HCT116 (cell line): ENCODE measurements around the gene BNC2. TPM values are rescaled to one million over a fixed set of nuclear protein-coding genes. Genes with fewer than 3 reads are reported as not detected.

ENCODE experiments used
- ATAC-seq: fragments of 200-7000 bp; cut with Tn5 transposase; 2 replicates; pipeline ENCODE4 v1.9.1; 2020; ENCODE audit warnings: mild to moderate bottlenecking, moderate library complexity
- BruUV-seq: library from RNA; stranded (reverse); fragments of 400-500 nt; replicated peaks from 2 replicates; lab custom pipeline; 2021; lab: Mats Ljungman, UMichigan
- CTCF ChIA-PET: fragments of 300-600 bp; sonication (Branson Sonifier 250); formaldehyde crosslinking; loops from one replicate; lab custom pipeline; 2021; ENCODE audit warnings: antibody characterized with exemption; lab: Charles Lee
- POLR2A ChIA-PET: fragments of 300-600, 350-600 bp; sonication (Branson Sonifier 250); formaldehyde crosslinking; loops from one replicate; lab custom pipeline; 2021; ENCODE audit warnings: antibody characterized with exemption; lab: Charles Lee
- RAD21 ChIA-PET, 2 experiments: fragments of 300-600 bp; sonication (Branson Sonifier 250); formaldehyde crosslinking; loops; one replicate each; lab custom pipeline; 2023; ENCODE audit warnings: low total read pairs in 2 of 2; ENCODE audit not compliant: uncharacterized antibody in 2 of 2, unreplicated experiment in 2 of 2, low non-redundant PET in 1 of 2; lab: Charles Lee
- DNase-seq: peaks from one replicate; pipeline ENCODE4 v3.0.0-alpha.2; 2010; ENCODE audit warnings: low read depth, low spot score
- H2AFZ ChIP-seq: fragments of 200-600 bp; shearing (Covaris generic), sonication (generic); 2 replicates; pipeline ENCODE4 v1.6.1; 2017; ENCODE audit warnings: low read depth, mixed run types, mixed read lengths, antibody characterized with exemption, low read length; ENCODE audit not compliant: poor library complexity, severe bottlenecking
- H3K27ac ChIP-seq: 2 replicates; pipeline ENCODE4 v1.5.1; 2012; ENCODE audit warnings: low read depth, low read length
- H3K27me3 ChIP-seq: fragments of 200-600 bp; sonication (generic); 2 replicates; pipeline ENCODE4 v1.6.1; 2016; ENCODE audit warnings: mixed run types, low read length, mixed read lengths; ENCODE audit not compliant: insufficient read depth
- H3K36me3 ChIP-seq, 2 experiments: fragments of 200-500 bp in 1 of 2; fragments of 200-600 bp in 1 of 2; sonication (Bioruptor generic) in 1 of 2; sonication (generic) in 1 of 2; 2 replicates each; pipeline versions ENCODE4 v1.5.1 to v1.6.1; 2014 to 2016; ENCODE audit warnings: low read length in 2 of 2, inconsistent platforms in 1 of 2, mixed read lengths in 1 of 2, mixed run types in 1 of 2; ENCODE audit not compliant: insufficient read depth in 2 of 2, control insufficient read depth in 1 of 2
- H3K4me1 ChIP-seq, 2 experiments: fragments of 200-600 bp in 1 of 2; sonication (generic) in 1 of 2; 2 replicates each; pipeline versions ENCODE4 v1.5.1 to v1.6.1; 2012 to 2017; ENCODE audit warnings: low read length in 2 of 2, inconsistent platforms in 1 of 2, mild to moderate bottlenecking in 1 of 2, mixed read lengths in 1 of 2, mixed run types in 1 of 2, moderate library complexity in 1 of 2; ENCODE audit not compliant: insufficient read depth in 2 of 2, control insufficient read depth in 1 of 2
- H3K4me2 ChIP-seq: fragments of 200-600 bp; sonication (generic); 2 replicates; pipeline ENCODE4 v1.6.1; 2017; ENCODE audit warnings: mixed run types, low read length, mixed read lengths
- H3K4me3 ChIP-seq, 2 experiments: fragments of 200-600 bp in 1 of 2; sonication (generic) in 1 of 2; replicated peaks in 1 of 2; 2 replicates each; pipeline ENCODE4 v1.5.1; 2011 to 2016; ENCODE audit warnings: low read length in 2 of 2, control low read depth in 1 of 2, low read depth in 1 of 2, mild to moderate bottlenecking in 1 of 2, mixed read lengths in 1 of 2, mixed run types in 1 of 2
- H3K79me2 ChIP-seq: fragments of 200-600 bp; sonication (generic); 2 replicates; pipeline ENCODE4 v1.6.1; 2017; ENCODE audit warnings: mild to moderate bottlenecking, mixed run types, low read length, moderate library complexity, mixed read lengths; ENCODE audit not compliant: insufficient read depth
- H3K9ac ChIP-seq: fragments of 200-600 bp; sonication (generic); 2 replicates; pipeline ENCODE4 v1.6.1; 2016; ENCODE audit warnings: low read length, mixed read lengths
- H3K9me2 ChIP-seq: fragments of 200-600 bp; sonication (generic), shearing (Covaris generic); 2 replicates; pipeline ENCODE4 v1.6.1; 2017; ENCODE audit warnings: mixed run types, mild to moderate bottlenecking, moderate library complexity; ENCODE audit not compliant: insufficient read depth
- H3K9me3 ChIP-seq, 2 experiments: fragments of 200-500 bp in 1 of 2; fragments of 200-600 bp in 1 of 2; sonication (Bioruptor generic) in 1 of 2; sonication (generic) in 1 of 2; 2 replicates each; pipeline ENCODE4 v1.6.1; 2014 to 2017; ENCODE audit warnings: low read length in 2 of 2, mixed read lengths in 2 of 2, inconsistent platforms in 1 of 2, low read depth in 1 of 2, mild to moderate bottlenecking in 1 of 2, mixed run types in 1 of 2, moderate library complexity in 1 of 2; ENCODE audit not compliant: control insufficient read depth in 1 of 2, insufficient read depth in 1 of 2
- H4K20me1 ChIP-seq: fragments of 200-600 bp; sonication (generic), shearing (Covaris generic); 2 replicates; pipeline ENCODE4 v1.6.1; 2017; ENCODE audit warnings: mixed run types, mild to moderate bottlenecking, moderate library complexity; ENCODE audit not compliant: insufficient read depth
- CBX3 ChIP-seq: IDR thresholded peaks from 2 replicates; pipeline ENCODE4 v1.6.1; 2012; ENCODE audit warnings: low read depth
- ELF1 ChIP-seq: IDR thresholded peaks from 2 replicates; pipeline ENCODE4 v1.6.1; 2012; ENCODE audit warnings: low read depth, borderline replicate concordance
- JUND ChIP-seq: IDR thresholded peaks from 2 replicates; pipeline ENCODE4 v1.6.1; 2012
- MAX ChIP-seq: IDR thresholded peaks from 2 replicates; pipeline ENCODE4 v1.6.1; 2012
- SP1 ChIP-seq: IDR thresholded peaks from 2 replicates; pipeline ENCODE4 v1.6.1; 2012; ENCODE audit warnings: low read depth
- SRF ChIP-seq: IDR thresholded peaks from 2 replicates; pipeline ENCODE4 v1.6.1; 2012; ENCODE audit warnings: low read depth
- ZFX ChIP-seq: fragments of 450-650 bp; IDR thresholded peaks from 2 replicates; pipeline ENCODE4 v1.6.1; 2017
- intact Hi-C: fragments of 100-400 bp; cut with micrococcal nuclease; formaldehyde crosslinking; loops from 2 replicates; pipeline ENCODE4 v1.10.0; 2022
- total RNA-seq: library from RNA; stranded (reverse); gene quantifications from one replicate; pipeline ENCODE4 v1.2.1, GENCODE V29; 2021; ENCODE audit not compliant: unreplicated experiment
- TF ChIP-seq, protein P1 (sequence below), 3 experiments: fragments of 200-600 bp in 1 of 3; sonication (generic) in 1 of 3; IDR thresholded peaks in 2 of 3; conservative IDR thresholded peaks in 1 of 3; 2 replicates each; pipeline ENCODE4 v1.5.1; 2012 to 2017; ENCODE audit warnings: low read depth in 2 of 3, low read length in 2 of 3, antibody characterized with exemption in 1 of 3, borderline replicate concordance in 1 of 3, control low read depth in 1 of 3, mild to moderate bottlenecking in 1 of 3, mixed read lengths in 1 of 3, mixed run types in 1 of 3, moderate library complexity in 1 of 3; ENCODE audit not compliant: insufficient read depth in 1 of 3
- TF ChIP-seq, protein P2 (sequence below): IDR thresholded peaks from 2 replicates; pipeline ENCODE4 v1.6.1; 2012; ENCODE audit warnings: low read depth
- TF ChIP-seq, protein P3 (sequence below): IDR thresholded peaks from 2 replicates; pipeline ENCODE4 v1.6.1; 2011; ENCODE audit warnings: mild to moderate bottlenecking, low read length, moderate library complexity; ENCODE audit not compliant: insufficient replicate concordance; ENCODE audit errors: extremely low read depth

Gene BNC2
- total RNA-seq, 1 experiment from 2014 or later: 0.37 TPM

GRCh38 chr9:16726029-16726428 is 144.4 kb downstream of the BNC2 start:
- Histone ChIP-seq H3K79me2 (no peaks in the 10 kb centered on the region), H3K9me3 (no peaks in the 10 kb centered on the region), H3K4me3 (no peak overlapping the region), H4K20me1 (no peaks in the 10 kb centered on the region; the same call in 1 of the 2 replicates), H3K4me2 (no peak overlapping the region), H3K4me1 (no peaks in the 10 kb centered on the region), H3K27ac (no peak overlapping the region), H3K9me2 (no peaks in the 10 kb centered on the region), H3K27me3 (no peaks in the 10 kb centered on the region; the same call in 1 of the 2 replicates), H3K36me3 (no peaks in the 10 kb centered on the region), H3K9ac (no peak overlapping the region), H2AFZ (no peak overlapping the region)
- BruUV-seq: no TSS peak
- TF ChIP-seq SP1 (no peak), CBX3 (no peak), ZFX (no peak), JUND (no peak), SRF (no peak), ELF1 (no peak), MAX (no peak)
- TF ChIP-seq, protein P1, sequence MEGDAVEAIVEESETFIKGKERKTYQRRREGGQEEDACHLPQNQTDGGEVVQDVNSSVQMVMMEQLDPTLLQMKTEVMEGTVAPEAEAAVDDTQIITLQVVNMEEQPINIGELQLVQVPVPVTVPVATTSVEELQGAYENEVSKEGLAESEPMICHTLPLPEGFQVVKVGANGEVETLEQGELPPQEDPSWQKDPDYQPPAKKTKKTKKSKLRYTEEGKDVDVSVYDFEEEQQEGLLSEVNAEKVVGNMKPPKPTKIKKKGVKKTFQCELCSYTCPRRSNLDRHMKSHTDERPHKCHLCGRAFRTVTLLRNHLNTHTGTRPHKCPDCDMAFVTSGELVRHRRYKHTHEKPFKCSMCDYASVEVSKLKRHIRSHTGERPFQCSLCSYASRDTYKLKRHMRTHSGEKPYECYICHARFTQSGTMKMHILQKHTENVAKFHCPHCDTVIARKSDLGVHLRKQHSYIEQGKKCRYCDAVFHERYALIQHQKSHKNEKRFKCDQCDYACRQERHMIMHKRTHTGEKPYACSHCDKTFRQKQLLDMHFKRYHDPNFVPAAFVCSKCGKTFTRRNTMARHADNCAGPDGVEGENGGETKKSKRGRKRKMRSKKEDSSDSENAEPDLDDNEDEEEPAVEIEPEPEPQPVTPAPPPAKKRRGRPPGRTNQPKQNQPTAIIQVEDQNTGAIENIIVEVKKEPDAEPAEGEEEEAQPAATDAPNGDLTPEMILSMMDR (IDR thresholded peaks at IDR 0.05 in 2 of 3, conservative IDR thresholded peaks at IDR 0.05 in 1 of 3; ENCODE audit: borderline replicate concordance in 1 of 3, insufficient read depth in 1 of 3, low read depth in 2 of 3, low read length in 2 of 3): no peak
- TF ChIP-seq, protein P2, sequence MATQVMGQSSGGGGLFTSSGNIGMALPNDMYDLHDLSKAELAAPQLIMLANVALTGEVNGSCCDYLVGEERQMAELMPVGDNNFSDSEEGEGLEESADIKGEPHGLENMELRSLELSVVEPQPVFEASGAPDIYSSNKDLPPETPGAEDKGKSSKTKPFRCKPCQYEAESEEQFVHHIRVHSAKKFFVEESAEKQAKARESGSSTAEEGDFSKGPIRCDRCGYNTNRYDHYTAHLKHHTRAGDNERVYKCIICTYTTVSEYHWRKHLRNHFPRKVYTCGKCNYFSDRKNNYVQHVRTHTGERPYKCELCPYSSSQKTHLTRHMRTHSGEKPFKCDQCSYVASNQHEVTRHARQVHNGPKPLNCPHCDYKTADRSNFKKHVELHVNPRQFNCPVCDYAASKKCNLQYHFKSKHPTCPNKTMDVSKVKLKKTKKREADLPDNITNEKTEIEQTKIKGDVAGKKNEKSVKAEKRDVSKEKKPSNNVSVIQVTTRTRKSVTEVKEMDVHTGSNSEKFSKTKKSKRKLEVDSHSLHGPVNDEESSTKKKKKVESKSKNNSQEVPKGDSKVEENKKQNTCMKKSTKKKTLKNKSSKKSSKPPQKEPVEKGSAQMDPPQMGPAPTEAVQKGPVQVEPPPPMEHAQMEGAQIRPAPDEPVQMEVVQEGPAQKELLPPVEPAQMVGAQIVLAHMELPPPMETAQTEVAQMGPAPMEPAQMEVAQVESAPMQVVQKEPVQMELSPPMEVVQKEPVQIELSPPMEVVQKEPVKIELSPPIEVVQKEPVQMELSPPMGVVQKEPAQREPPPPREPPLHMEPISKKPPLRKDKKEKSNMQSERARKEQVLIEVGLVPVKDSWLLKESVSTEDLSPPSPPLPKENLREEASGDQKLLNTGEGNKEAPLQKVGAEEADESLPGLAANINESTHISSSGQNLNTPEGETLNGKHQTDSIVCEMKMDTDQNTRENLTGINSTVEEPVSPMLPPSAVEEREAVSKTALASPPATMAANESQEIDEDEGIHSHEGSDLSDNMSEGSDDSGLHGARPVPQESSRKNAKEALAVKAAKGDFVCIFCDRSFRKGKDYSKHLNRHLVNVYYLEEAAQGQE: no peak
- TF ChIP-seq, protein P3, sequence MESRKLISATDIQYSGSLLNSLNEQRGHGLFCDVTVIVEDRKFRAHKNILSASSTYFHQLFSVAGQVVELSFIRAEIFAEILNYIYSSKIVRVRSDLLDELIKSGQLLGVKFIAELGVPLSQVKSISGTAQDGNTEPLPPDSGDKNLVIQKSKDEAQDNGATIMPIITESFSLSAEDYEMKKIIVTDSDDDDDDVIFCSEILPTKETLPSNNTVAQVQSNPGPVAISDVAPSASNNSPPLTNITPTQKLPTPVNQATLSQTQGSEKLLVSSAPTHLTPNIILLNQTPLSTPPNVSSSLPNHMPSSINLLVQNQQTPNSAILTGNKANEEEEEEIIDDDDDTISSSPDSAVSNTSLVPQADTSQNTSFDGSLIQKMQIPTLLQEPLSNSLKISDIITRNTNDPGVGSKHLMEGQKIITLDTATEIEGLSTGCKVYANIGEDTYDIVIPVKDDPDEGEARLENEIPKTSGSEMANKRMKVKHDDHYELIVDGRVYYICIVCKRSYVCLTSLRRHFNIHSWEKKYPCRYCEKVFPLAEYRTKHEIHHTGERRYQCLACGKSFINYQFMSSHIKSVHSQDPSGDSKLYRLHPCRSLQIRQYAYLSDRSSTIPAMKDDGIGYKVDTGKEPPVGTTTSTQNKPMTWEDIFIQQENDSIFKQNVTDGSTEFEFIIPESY: no peak
- ATAC-seq (no peak), DNase-seq (no peak)
- ChIA-PET POLR2A (no interaction called here), CTCF (no interaction called here), RAD21 (interaction anchor here in 1 of 2 experiments (0.7 kb wide), 1 partner anchor 238 kb away, joined by 3 read pairs; no protein-coding TSS in a partner anchor)
- intact Hi-C loops: no loop called here
